Activated CD4-positive, alpha-beta T cell treated with anti-CD3 and anti-CD28 coated beads for 36 hours (primary cell): ENCODE data around the gene PEX5L. TPM values are rescaled to one million over a fixed set of nuclear protein-coding genes. Genes with fewer than 3 reads are reported as not detected.

Source experiments
- ATAC-seq: fragments of 200-7000 bp; cut with Tn5 transposase; one replicate; pipeline ENCODE4 v1.10.0; 2021; ENCODE audit warnings: mild to moderate bottlenecking, moderate library complexity
- CTCF ChIA-PET: fragments of 350-600 bp; sonication (Branson Sonifier 250); formaldehyde crosslinking; loops from one replicate; lab custom pipeline; 2021; ENCODE audit warnings: antibody characterized with exemption; lab: Charles Lee
- POLR2A ChIA-PET: fragments of 350-600 bp; sonication (Branson Sonifier 250); formaldehyde crosslinking; loops from one replicate; lab custom pipeline; 2021; ENCODE audit warnings: antibody characterized with exemption, inconsistent platforms; lab: Charles Lee
- DNase-seq: peaks from one replicate; pipeline ENCODE4 v3.0.0-alpha.2; 2020
- H3K27ac Mint-ChIP-seq: one replicate; pipeline ENCODE4 v1.8.0; 2021; ENCODE audit warnings: mixed read lengths
- H3K27me3 Mint-ChIP-seq: one replicate; pipeline ENCODE4 v1.8.0; 2021; ENCODE audit warnings: mixed read lengths
- H3K36me3 Mint-ChIP-seq: one replicate; pipeline ENCODE4 v1.8.0; 2021; ENCODE audit warnings: low read depth, mixed read lengths
- H3K4me1 Mint-ChIP-seq: one replicate; pipeline ENCODE4 v1.8.0; 2021; ENCODE audit warnings: mixed read lengths
- H3K4me3 Mint-ChIP-seq: one replicate; pipeline ENCODE4 v1.8.0; 2021; ENCODE audit warnings: mild to moderate bottlenecking, moderate library complexity, mixed read lengths
- H3K9me3 Mint-ChIP-seq: one replicate; pipeline ENCODE4 v1.8.0; 2021; ENCODE audit warnings: low read depth, mixed read lengths
- intact Hi-C, 2 experiments: fragments of 100-400 bp; cut with DNase I in 1 of 2; cut with micrococcal nuclease in 1 of 2; formaldehyde crosslinking; loops; one replicate each; pipeline versions ENCODE4 v1.14.2 to v1.15.1; 2022 to 2024; cut with DNase I, micrococcal nuclease
- total RNA-seq, 2 experiments: library from RNA; stranded (reverse); gene quantifications; one replicate each; pipeline ENCODE4 v1.2.3, GENCODE V29; 2021

Gene PEX5L, protein sequence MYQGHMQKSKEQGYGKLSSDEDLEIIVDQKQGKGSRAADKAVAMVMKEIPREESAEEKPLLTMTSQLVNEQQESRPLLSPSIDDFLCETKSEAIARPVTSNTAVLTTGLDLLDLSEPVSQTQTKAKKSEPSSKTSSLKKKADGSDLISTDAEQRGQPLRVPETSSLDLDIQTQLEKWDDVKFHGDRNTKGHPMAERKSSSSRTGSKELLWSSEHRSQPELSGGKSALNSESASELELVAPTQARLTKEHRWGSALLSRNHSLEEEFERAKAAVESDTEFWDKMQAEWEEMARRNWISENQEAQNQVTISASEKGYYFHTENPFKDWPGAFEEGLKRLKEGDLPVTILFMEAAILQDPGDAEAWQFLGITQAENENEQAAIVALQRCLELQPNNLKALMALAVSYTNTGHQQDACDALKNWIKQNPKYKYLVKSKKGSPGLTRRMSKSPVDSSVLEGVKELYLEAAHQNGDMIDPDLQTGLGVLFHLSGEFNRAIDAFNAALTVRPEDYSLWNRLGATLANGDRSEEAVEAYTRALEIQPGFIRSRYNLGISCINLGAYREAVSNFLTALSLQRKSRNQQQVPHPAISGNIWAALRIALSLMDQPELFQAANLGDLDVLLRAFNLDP
- total RNA-seq = under 1 TPM in 1 of 2 experiments, not detected in 1; 0.35 TPM

DNA sequence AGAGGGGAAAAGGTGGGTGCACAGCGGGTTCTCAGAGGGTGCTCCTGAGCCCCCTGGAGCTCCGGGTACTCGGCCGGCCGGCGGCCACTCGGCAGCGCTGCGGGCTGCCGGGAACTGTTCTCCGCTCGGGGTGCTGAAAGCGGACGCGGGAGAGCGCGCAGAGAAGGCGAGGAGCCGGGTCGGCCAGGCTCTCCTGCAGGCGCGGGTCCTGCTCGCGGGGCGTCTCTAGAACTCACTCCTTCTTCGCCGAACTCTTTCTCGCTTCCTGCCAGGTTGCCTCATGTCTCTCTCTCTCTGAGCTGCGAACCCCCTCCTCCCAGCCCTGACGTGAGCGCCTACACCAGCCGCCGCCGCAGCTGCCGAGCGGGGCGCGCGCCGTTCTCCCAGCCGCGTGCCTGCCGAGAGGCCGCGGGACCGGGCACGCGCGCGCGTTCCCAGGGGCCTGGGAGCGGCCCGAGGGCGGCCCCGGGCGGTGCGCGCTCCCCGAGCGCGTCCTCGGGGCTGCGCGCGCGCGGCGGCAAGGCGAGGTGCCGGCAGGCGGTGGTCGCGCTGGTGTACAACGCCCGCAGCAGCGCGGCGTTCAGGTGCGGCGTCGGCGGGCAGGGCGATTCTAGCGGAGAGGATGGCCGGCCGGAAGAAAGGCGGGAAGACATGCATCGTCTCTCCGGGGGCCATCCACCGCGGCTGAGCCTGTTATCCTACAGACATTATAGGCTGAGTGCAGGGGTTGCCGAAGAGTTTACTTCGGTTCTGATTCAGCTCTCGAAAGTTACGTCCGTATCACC, at the start of gene PEX5L:
PEX5L (minus strand) TSS at position 267 of the 785 bp plus-strand sequence. CDS start 338 bp downstream, outside the sequence.
- Mint-ChIP-seq H3K9me3 (no peaks in the 10 kb centered on the region), H3K27ac (no peak within 1 kb of the TSS), H3K27me3 (peaks cover 38% of the 10 kb centered on the region), H3K36me3 (peaks cover 2% of the 10 kb centered on the region), H3K4me1 (peaks cover 9% of the 10 kb centered on the region), H3K4me3 (peak within 1 kb of the TSS; percentile 62)
- ATAC-seq (peak; percentile 73), DNase-seq (peak; percentile 70)
- ChIA-PET CTCF (interaction anchor here (2.0 kb wide), 1 partner anchor 45 kb away, joined by 5 read pairs; no protein-coding TSS in a partner anchor), POLR2A (no interaction called here)
- intact Hi-C loops = loop anchor here in 1 of 2 experiments (5.0 kb wide), 1 partner anchor 110 kb away; no protein-coding TSS in a partner anchor

DNA sequence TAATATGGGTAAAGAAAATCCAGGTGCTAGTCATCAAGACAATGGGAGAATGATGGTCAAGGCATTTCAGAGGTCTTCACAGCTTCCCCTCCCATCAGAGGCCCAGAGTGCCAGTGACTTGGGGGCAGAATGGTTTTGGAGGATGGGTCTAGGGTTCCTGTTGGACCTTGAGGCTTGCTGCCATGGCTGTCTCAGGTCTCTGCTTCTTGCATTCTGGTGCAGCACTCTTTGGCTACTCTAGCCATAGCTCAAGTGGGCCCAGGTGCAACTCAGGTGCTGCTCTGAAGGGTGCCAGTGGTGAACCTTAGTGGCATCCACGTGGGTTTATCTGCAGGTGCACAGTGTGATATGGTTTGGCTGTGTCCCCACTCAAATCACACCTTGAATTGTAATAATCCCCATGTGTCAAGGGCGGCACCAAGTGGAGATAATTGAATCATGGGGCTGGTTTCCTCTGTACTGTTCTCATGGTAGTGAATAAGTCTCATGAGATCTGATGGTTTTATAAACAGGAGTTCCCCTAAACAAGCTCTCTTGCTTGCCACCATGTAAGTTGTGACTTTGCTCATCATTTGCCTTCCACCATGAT, 48.5 kb upstream of the PEX5L start:
- intact Hi-C loops = loop anchor here in 1 of 2 experiments (2.0 kb wide), 1 partner anchor 156 kb away; no protein-coding TSS in a partner anchor
- POLR2A ChIA-PET = no interaction called here
- Mint-ChIP-seq H3K9me3 (no peaks in the 10 kb centered on the region), H3K4me1 (no peaks in the 10 kb centered on the region), H3K4me3 (no peak overlapping the region), H3K36me3 (no peaks in the 10 kb centered on the region), H3K27me3 (no peaks in the 10 kb centered on the region), H3K27ac (no peak overlapping the region)
- ATAC-seq (no peak), DNase-seq (no peak)
- CTCF ChIA-PET = no interaction called here

DNA sequence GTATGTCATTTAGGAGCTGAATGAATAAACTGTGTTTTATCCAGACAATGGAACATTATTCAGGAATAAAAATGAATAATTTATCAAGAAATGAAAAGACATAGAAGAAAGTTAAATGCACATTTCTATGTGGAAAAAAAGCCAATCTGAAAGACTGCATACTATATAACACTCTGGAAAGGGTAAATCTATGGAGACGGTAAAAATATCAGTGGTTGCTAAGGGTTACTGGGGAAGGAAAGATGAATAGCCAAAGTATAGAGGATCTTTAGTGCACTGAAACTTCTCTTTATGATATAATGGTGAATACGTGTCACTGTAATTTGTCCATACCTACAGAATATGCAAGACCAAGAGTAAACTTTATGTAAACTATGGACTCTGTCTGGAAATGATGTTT, 46.0 kb upstream of the PEX5L start:
- H3K27ac Mint-ChIP-seq = no peak overlapping the region
- no peaks in the 10 kb centered on the region for H3K27me3 Mint-ChIP-seq
- no peaks in the 10 kb centered on the region for H3K36me3 Mint-ChIP-seq
- no peak overlapping the region for H3K4me3 Mint-ChIP-seq
- no peaks in the 10 kb centered on the region for H3K4me1 Mint-ChIP-seq
- DNase-seq (no peak), ATAC-seq (no peak)
- ChIA-PET POLR2A (no interaction called here), CTCF (no interaction called here)
- intact Hi-C loops = no loop called here
- no peaks in the 10 kb centered on the region for H3K9me3 Mint-ChIP-seq

DNA sequence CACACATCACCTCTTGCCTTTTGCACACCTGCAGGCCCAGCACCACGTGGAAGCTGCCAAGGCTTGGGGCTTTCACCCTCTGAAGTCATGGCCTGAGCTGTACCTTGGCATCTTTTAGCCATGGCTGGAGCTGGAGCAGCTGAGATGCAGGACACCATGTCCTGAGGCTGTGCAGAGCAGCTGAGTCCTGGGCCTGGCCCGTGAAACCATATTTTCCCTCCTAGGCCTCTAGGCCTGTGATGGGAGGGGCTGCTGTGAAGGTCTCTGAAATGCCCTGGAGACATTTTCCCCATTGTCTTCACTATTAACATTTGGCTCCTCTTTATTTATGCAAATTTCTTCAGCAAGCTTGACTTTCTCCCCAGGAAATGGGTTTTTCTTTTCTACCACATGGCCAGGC, 41.9 kb upstream of the PEX5L start:
- POLR2A ChIA-PET = no interaction called here
- intact Hi-C loops = no loop called here
- H3K4me1 Mint-ChIP-seq = no peaks in the 10 kb centered on the region
- no peak for DNase-seq
- H3K27me3 Mint-ChIP-seq = no peaks in the 10 kb centered on the region
- CTCF ChIA-PET = interaction anchor here (0.9 kb wide), 1 partner anchor 150 kb away, joined by 5 read pairs; no protein-coding TSS in a partner anchor
- no peak for ATAC-seq
- H3K9me3 Mint-ChIP-seq = no peaks in the 10 kb centered on the region
- no peak overlapping the region for H3K4me3 Mint-ChIP-seq
- H3K36me3 Mint-ChIP-seq = no peaks in the 10 kb centered on the region
- no peak overlapping the region for H3K27ac Mint-ChIP-seq

DNA sequence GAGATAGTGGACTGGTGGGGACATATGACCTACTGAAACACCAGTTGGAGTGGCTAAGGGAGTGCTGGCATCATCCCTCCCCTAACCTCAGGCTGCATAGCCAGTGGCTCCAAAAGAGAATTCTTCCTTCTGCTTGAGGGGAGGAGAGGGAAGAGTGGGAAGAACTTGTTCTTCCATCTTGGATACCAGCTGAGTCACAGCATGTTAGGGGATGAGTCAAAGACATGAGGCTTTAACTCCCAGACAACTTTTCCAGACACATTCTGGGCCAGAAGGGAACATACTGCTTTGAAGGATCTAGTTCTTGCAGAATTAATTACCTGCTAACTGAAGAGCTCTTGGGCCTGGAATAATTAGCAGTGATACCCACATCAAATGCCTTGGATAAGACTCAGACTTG, 36.8 kb upstream of the PEX5L start:
- Mint-ChIP-seq H3K27me3 (no peaks in the 10 kb centered on the region), H3K4me3 (no peak overlapping the region), H3K9me3 (no peaks in the 10 kb centered on the region), H3K36me3 (no peaks in the 10 kb centered on the region), H3K4me1 (no peaks in the 10 kb centered on the region), H3K27ac (no peak overlapping the region)
- DNase-seq = no peak
- ATAC-seq = no peak
- intact Hi-C loops = no loop called here
- ChIA-PET POLR2A (no interaction called here), CTCF (no interaction called here)

DNA sequence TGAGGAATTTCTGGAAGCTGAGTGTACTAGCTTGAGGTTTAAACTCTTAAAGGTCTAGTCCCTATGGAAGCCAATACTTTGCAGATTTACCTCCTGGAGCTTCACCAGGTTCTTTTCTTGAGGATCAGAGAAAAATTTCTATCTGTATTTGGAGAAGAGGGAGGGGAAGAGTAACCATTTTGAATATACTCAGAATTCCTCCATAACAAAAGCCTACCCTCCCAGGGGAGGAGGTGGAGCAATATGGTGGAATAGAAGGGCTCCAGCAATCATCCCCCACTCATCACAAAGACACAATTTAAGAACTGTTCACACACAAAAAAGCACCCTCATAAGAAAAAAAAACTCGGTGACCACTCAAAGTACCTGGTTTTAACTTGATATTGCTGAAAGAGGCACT, 36.0 kb upstream of the PEX5L start:
- no peak overlapping the region for H3K4me3 Mint-ChIP-seq
- CTCF ChIA-PET = no interaction called here
- H3K27me3 Mint-ChIP-seq = no peaks in the 10 kb centered on the region
- no peaks in the 10 kb centered on the region for H3K9me3 Mint-ChIP-seq
- no peaks in the 10 kb centered on the region for H3K4me1 Mint-ChIP-seq
- DNase-seq (no peak), ATAC-seq (no peak)
- no peak overlapping the region for H3K27ac Mint-ChIP-seq
- POLR2A ChIA-PET = no interaction called here
- no peaks in the 10 kb centered on the region for H3K36me3 Mint-ChIP-seq
- intact Hi-C loops = no loop called here

DNA sequence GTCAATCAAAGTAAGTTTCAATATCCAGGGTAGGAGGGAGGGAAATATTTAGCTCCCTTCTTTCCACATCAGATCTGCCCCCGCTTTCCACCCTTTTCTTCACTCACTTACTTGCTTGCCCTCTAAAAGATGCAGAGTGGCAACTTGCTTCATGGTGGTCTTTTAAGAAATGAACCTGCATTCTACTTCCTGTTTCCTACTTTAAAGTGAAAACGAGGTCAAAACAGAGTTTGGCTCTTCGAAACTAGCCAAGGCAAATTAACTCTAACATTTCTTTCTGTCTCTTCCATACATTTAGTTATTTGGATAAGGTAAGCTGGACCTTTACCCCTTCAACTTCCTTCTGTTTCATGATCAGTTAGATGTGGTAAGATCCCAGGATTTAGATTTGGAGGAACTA, 34.2 kb upstream of the PEX5L start:
- no peaks in the 10 kb centered on the region for H3K36me3 Mint-ChIP-seq
- no peak overlapping the region for H3K27ac Mint-ChIP-seq
- H3K27me3 Mint-ChIP-seq = no peaks in the 10 kb centered on the region
- POLR2A ChIA-PET = no interaction called here
- no peak for DNase-seq
- H3K4me1 Mint-ChIP-seq = no peaks in the 10 kb centered on the region
- intact Hi-C loops = no loop called here
- no peak overlapping the region for H3K4me3 Mint-ChIP-seq
- CTCF ChIA-PET = interaction anchor here (1.3 kb wide), 1 partner anchor 14 kb away, joined by 3 read pairs; no protein-coding TSS in a partner anchor
- no peaks in the 10 kb centered on the region for H3K9me3 Mint-ChIP-seq
- no peak for ATAC-seq

DNA sequence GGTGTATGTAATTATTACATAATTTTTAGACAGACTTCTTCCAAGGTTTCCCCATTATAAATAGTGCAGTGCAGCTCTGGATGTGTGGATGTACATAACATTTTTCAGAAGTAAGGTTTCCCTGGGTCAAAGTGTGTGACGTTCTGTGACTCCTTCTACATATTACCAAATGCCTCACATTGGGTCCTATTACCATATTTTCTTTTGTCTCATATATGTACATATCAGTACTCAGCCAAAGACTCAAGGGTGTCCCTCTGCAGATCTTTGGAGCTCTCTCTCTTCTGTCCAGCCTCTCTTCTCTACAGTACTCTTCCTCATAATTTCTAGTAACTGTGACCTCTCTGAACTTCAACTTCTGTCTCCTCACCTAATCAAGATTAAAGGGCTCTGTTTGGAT, 31.3 kb upstream of the PEX5L start:
- Mint-ChIP-seq H3K27ac (no peak overlapping the region), H3K9me3 (no peaks in the 10 kb centered on the region), H3K4me3 (no peak overlapping the region), H3K27me3 (no peaks in the 10 kb centered on the region), H3K4me1 (no peaks in the 10 kb centered on the region), H3K36me3 (no peaks in the 10 kb centered on the region)
- no peak for ATAC-seq
- intact Hi-C loops = no loop called here
- POLR2A ChIA-PET = no interaction called here
- DNase-seq = no peak
- CTCF ChIA-PET = no interaction called here

DNA sequence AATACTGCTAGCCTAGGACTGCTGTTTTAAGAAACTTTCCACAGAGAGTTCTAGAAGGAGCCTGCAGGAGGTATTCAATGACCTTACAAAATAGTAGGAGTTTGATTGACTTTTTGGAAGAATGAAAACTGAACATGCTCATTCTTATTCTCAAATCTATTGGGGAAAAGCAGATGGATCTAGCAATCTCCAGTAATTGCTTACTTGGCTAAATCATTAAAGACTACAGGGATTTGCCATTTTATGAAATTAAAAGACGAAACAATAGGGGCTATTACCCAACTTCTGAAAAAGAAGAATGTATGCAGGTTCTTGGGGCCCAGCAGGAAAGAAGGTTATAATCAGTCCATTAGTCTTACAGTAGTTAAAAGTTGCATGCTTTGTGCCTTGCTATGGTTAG, 29.9 kb upstream of the PEX5L start:
- ATAC-seq = no peak
- Mint-ChIP-seq H3K9me3 (no peaks in the 10 kb centered on the region), H3K27me3 (no peaks in the 10 kb centered on the region), H3K36me3 (no peaks in the 10 kb centered on the region), H3K27ac (no peak overlapping the region), H3K4me1 (no peaks in the 10 kb centered on the region), H3K4me3 (no peak overlapping the region)
- ChIA-PET POLR2A (no interaction called here), CTCF (interaction anchor here (0.5 kb wide), 1 partner anchor 83 kb away, joined by 4 read pairs; no protein-coding TSS in a partner anchor)
- no peak for DNase-seq
- intact Hi-C loops = no loop called here

DNA sequence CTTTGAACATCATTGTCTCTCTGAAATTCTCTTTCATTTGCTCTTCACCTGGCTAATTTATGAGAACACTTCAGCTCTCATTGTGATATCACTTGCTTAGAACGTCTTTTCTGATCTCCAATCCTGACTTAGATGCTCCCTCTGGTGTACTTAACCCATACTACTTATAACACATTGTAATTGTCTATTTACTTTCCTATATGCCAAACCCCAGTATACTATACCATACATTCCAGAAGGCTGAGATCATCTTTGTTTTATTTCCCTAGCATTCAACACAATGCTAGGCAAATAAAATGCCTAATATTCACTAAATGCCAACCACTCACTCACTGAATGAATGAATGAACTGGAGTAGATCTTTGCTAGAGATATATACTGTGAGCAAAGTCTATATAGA, 27.0 kb upstream of the PEX5L start:
- H3K27me3 Mint-ChIP-seq = no peaks in the 10 kb centered on the region

DNA sequence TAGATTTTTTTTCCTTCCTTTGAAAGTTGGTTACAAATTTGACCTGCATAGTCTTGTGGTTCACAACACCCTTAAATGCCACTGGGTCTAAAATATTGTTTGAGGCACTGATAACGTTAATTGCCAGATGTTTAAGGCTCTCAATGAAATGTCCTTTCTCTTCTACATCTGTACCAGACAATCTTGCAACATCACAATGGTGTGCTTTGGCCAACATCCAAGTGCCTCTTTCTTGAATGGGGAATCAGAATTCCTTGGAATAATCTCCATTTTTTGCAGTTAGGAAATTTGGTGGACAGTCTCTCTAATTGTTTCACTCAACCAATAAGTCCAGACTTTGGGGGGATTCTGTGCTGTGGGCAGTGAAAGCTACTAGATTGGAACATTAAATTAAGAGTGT, 26.0 kb upstream of the PEX5L start:
- ChIA-PET POLR2A (no interaction called here), CTCF (no interaction called here)
- intact Hi-C loops = no loop called here
- Mint-ChIP-seq H3K4me3 (no peak overlapping the region), H3K27ac (no peak overlapping the region), H3K9me3 (no peaks in the 10 kb centered on the region), H3K36me3 (no peaks in the 10 kb centered on the region), H3K4me1 (no peaks in the 10 kb centered on the region), H3K27me3 (no peaks in the 10 kb centered on the region)
- DNase-seq (no peak), ATAC-seq (no peak)

More for the DNA sequence above, 27.0 kb upstream of the PEX5L start:
- intact Hi-C loops = no loop called here
- H3K4me3 Mint-ChIP-seq = no peak overlapping the region
- CTCF ChIA-PET = interaction anchor here (0.6 kb wide), 1 partner anchor 11 kb away, joined by 3 read pairs; no protein-coding TSS in a partner anchor
- ATAC-seq (no peak), DNase-seq (no peak)
- POLR2A ChIA-PET = no interaction called here
- H3K4me1 Mint-ChIP-seq = no peaks in the 10 kb centered on the region
- H3K36me3 Mint-ChIP-seq = no peaks in the 10 kb centered on the region
- no peak overlapping the region for H3K27ac Mint-ChIP-seq
- no peaks in the 10 kb centered on the region for H3K9me3 Mint-ChIP-seq
